ENCODE data around the gene SGK1. TPM values are rescaled to one million over a fixed set of nuclear protein-coding genes. Genes with fewer than 3 reads are reported as not detected.
A peak's percentile ranks its signal among the peaks of the same experiment; 100 is the strongest.

The SGK1 gene
- total RNA-seq, 1 donor from 2014 or later = 15.8 TPM

DNA sequence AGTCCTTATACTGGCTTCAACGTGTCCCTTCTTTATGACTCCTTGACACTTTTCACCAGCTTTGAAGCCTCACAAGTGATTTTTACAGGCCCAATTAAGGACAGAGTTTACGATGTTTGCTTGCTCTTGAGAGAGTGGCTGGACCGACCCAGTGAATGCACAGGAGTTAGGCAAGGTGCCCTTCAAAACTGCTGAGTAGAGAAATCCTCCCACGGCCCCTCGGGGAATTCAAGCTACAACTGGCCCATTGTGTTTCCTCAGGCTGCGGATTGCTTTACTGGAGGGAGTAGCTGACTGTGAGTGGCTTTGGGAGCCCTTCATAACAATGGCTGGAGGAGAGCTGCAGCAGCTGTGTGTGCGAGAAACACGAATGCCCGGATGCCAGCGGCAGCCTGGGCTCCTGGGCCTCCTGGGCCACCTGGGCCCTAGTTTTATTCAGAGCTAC, 50.0 kb downstream of the SGK1 start:
- Histone ChIP-seq H3K4me1 (peaks cover 9% of the 10 kb centered on the region), H3K9ac (no peak overlapping the region), H3K27ac (peak overlapping the region; percentile 83), H2AFZ (replicated peaks) (peak overlapping the region; percentile 99), H3K4me2 (peak overlapping the region; percentile 60), H3K4me3 (no peak overlapping the region), H3K79me2 (ENCODE audit: low read depth) (no peaks in the 10 kb centered on the region), H3F3A (ENCODE audit: low read depth) (peaks cover 12% of the 10 kb centered on the region), H3K9me3 (ENCODE audit: low read depth) (no peaks in the 10 kb centered on the region), H3K27me3 (no peaks in the 10 kb centered on the region), H4K20me1 (ENCODE audit: low read depth) (no peaks in the 10 kb centered on the region), H3K36me3 (no peaks in the 10 kb centered on the region)
- TF ChIP-seq CTCF (IDR thresholded peaks at IDR 0.05) = no peak
- TF ChIP-seq EZH2 (IDR thresholded peaks at IDR 0.05) = no peak
- TF ChIP-seq EZH2phosphoT487 (IDR thresholded peaks at IDR 0.05) = no peak
- peaks cover 5% of the 10 kb centered on the region for H3K4me1 Mint-ChIP-seq
- peak; percentile 78 for DNase-seq (ENCODE audit: low spot score)
- H3K9me3 Mint-ChIP-seq = no peaks in the 10 kb centered on the region
- peaks cover under 1% of the 10 kb centered on the region for H3K27me3 Mint-ChIP-seq (ENCODE audit: insufficient read depth, low read depth)
- peak overlapping the region; percentile 43 for H3K27ac Mint-ChIP-seq
- no peaks in the 10 kb centered on the region for H3K36me3 Mint-ChIP-seq
- no peak overlapping the region for H3K4me3 Mint-ChIP-seq

- Mint-ChIP-seq H3K27ac (no peak overlapping the region), H3K4me3 (no peak overlapping the region), H3K4me1 (peaks cover 5% of the 10 kb centered on the region), H3K9me3 (no peaks in the 10 kb centered on the region), H3K36me3 (no peaks in the 10 kb centered on the region), H3K27me3 (ENCODE audit: insufficient read depth, low read depth) (no peaks in the 10 kb centered on the region)
- H3K27ac ChIP-seq = no peak overlapping the region
- no peak overlapping the region for H3K9ac ChIP-seq
- H3K79me2 ChIP-seq (ENCODE audit: low read depth) = no peaks in the 10 kb centered on the region
- H2AFZ ChIP-seq (replicated peaks) = no peak overlapping the region
- no peaks in the 10 kb centered on the region for H3K9me3 ChIP-seq (ENCODE audit: low read depth)
- H3K27me3 ChIP-seq = no peaks in the 10 kb centered on the region
- H3K4me3 ChIP-seq = no peak overlapping the region
- no peaks in the 10 kb centered on the region for H3K36me3 ChIP-seq
- H3F3A ChIP-seq (ENCODE audit: low read depth) = peaks cover 12% of the 10 kb centered on the region
- TF ChIP-seq CTCF (IDR thresholded peaks at IDR 0.05) (no peak), EZH2phosphoT487 (IDR thresholded peaks at IDR 0.05) (no peak), EZH2 (IDR thresholded peaks at IDR 0.05) (no peak)
- no peak for DNase-seq (ENCODE audit: low spot score)
- H3K4me1 ChIP-seq = peaks cover 9% of the 10 kb centered on the region
- H3K4me2 ChIP-seq = no peak overlapping the region
- H4K20me1 ChIP-seq (ENCODE audit: low read depth) = no peaks in the 10 kb centered on the region
Observed at GRCh38 chr6:134266776-134267175, 51.1 kb downstream of the SGK1 start.

- Histone ChIP-seq H3K36me3 (no peaks in the 10 kb centered on the region), H4K20me1 (ENCODE audit: low read depth) (no peaks in the 10 kb centered on the region), H3K9me3 (ENCODE audit: low read depth) (no peaks in the 10 kb centered on the region), H3K79me2 (ENCODE audit: low read depth) (no peaks in the 10 kb centered on the region), H3K27me3 (no peaks in the 10 kb centered on the region), H3K4me1 (no peaks in the 10 kb centered on the region), H3K4me2 (no peak overlapping the region), H3K27ac (no peak overlapping the region), H3F3A (ENCODE audit: low read depth) (no peaks in the 10 kb centered on the region), H3K9ac (no peak overlapping the region), H2AFZ (replicated peaks) (no peak overlapping the region), H3K4me3 (no peak overlapping the region)
- H3K36me3 Mint-ChIP-seq = no peaks in the 10 kb centered on the region
- H3K27me3 Mint-ChIP-seq (ENCODE audit: insufficient read depth, low read depth) = no peaks in the 10 kb centered on the region
- TF ChIP-seq CTCF (IDR thresholded peaks at IDR 0.05) (no peak), EZH2 (IDR thresholded peaks at IDR 0.05) (no peak), EZH2phosphoT487 (IDR thresholded peaks at IDR 0.05) (no peak)
- H3K4me1 Mint-ChIP-seq = no peaks in the 10 kb centered on the region
- H3K27ac Mint-ChIP-seq = no peak overlapping the region
- no peak overlapping the region for H3K4me3 Mint-ChIP-seq
- no peak for DNase-seq (ENCODE audit: low spot score)
- peaks cover 3% of the 10 kb centered on the region for H3K9me3 Mint-ChIP-seq
Observed at GRCh38 chr6:134261766-134262165, 56.1 kb downstream of the SGK1 start.
